Astrocyte of the cerebellum (primary cell): Measurements from ENCODE around the gene PPM1A.

ENCODE experiments used
- DNase-seq: peaks from one replicate; pipeline ENCODE4 v3.0.0-alpha.2; 2011; ENCODE audit warnings: low read depth
- H3K4me3 ChIP-seq: 2 replicates; pipeline ENCODE4 v1.5.1; 2011; ENCODE audit warnings: mild to moderate bottlenecking, low read depth, low read length, moderate library complexity
- in situ Hi-C: cut with HindIII; loops from 2 replicates; pipeline ENCODE4 v1.10.0; 2017; ENCODE audit warnings: low sequenced_read_pairs
- TF ChIP-seq, protein P1 (sequence below): IDR thresholded peaks from 2 replicates; pipeline ENCODE4 v1.5.1; 2012; ENCODE audit warnings: low read length, low read depth, moderate library complexity, mild to moderate bottlenecking; ENCODE audit errors: missing control alignments

PPM1A gene

DNA sequence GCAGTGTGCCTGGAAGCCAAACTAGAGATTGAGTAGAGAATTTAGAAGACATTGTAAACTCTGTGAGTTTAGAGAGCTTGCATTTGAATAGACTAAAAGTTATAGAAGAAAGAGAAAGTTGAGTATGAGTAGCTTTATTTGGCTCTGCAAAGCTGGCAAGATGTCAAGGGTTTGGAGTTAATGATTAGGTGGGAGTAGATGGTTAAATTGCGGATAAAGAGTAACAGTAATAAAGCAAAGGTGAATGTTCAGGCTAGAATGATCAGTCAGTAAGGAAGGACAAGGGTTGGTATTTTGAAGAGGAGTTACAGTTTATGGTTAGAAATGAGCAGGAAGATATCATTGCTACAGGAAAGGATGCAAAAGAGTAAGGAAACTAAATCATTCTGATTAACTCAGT is 5.2 kb downstream of the PPM1A start:
- in situ Hi-C loops = no loop called here
- TF ChIP-seq, protein P1, sequence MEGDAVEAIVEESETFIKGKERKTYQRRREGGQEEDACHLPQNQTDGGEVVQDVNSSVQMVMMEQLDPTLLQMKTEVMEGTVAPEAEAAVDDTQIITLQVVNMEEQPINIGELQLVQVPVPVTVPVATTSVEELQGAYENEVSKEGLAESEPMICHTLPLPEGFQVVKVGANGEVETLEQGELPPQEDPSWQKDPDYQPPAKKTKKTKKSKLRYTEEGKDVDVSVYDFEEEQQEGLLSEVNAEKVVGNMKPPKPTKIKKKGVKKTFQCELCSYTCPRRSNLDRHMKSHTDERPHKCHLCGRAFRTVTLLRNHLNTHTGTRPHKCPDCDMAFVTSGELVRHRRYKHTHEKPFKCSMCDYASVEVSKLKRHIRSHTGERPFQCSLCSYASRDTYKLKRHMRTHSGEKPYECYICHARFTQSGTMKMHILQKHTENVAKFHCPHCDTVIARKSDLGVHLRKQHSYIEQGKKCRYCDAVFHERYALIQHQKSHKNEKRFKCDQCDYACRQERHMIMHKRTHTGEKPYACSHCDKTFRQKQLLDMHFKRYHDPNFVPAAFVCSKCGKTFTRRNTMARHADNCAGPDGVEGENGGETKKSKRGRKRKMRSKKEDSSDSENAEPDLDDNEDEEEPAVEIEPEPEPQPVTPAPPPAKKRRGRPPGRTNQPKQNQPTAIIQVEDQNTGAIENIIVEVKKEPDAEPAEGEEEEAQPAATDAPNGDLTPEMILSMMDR = no peak
- H3K4me3 ChIP-seq = no peak overlapping the region
- DNase-seq = no peak

DNA sequence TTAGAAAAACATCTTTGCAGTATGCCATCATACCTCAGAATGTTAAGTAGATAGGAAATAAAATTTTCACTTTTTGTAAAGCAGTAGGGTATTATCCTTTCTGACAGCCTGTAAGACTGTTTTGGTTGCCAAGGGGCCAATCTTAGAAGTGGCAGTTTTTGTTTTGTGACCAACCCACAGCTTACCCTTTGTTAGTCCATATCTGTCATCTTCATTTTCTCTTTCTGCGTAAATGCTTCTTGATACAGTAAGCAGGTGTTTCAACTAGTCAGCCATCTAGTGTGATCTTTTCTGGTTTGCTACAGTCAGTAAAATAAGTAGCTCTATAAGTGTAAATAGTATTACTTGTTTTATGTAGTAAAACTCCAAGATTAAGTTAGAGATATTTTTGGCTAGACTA is 8.8 kb downstream of the PPM1A start:
- no peak overlapping the region for H3K4me3 ChIP-seq
- in situ Hi-C loops = no loop called here
- TF ChIP-seq, protein P1 = no peak
- DNase-seq = no peak

DNA sequence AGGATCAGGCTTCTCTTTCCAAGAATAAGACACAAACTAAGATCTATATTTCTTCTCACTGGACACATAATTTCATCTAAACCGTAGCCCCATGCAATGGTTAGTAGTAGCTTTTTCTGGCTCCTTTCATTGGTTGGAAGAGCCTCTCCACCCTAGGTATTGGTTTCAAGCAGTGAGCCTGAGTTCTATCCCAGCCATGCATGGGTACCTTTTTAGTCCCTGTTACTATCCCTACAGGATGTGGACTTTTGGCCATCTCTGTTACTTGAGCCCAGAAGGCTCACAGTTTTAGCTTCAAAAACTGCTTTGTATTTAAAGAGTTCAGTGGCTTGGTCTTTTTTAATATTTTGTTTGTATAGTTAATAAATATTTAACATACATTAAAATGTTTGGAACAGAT is 16.1 kb downstream of the PPM1A start:
- in situ Hi-C loops = no loop called here
- no peak overlapping the region for H3K4me3 ChIP-seq
- DNase-seq = no peak
- TF ChIP-seq, protein P1 = no peak

DNA sequence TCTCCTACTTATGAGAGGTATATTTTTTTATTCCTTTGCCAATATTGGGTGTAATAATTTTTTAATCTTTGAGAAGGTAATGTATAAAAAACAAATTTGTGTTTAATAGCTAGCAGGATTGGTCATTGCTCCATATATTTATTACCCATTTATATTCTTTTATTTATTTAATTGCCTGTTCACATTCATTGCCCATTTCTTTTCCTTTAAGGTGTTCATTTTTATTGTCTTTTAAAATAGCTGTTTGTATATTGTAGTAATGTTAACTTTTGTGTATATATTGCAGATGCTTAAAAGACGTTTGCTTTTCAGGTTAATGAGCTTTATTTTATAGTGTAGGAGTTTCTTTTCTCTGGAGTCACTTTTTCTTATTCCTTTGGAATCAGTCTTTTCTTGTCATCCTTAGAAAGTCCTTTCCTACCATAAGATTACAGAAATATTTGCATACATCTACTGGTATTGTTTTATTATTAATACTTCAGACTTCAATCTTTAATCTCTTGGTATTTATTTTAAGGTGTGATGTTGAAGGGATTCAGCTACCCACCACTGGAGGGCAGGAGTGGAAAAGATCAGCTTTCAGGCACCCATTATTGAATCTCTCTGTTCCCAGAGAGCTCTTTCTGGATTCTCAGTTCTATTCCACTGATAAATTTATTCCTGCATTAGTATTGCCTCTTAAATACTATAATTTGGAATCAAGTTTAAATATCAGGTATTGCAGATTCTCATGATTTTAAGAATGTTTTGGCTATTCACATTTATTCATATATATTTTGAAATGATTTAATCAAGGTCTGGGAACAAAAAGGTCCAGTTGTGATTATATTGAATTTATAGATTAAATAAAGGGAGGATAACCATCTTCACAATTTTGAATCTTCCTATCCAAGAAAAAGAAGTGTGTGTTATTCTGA is 17.3 kb downstream of the PPM1A start:
- in situ Hi-C loops = no loop called here
- H3K4me3 ChIP-seq = no peak overlapping the region

DNA sequence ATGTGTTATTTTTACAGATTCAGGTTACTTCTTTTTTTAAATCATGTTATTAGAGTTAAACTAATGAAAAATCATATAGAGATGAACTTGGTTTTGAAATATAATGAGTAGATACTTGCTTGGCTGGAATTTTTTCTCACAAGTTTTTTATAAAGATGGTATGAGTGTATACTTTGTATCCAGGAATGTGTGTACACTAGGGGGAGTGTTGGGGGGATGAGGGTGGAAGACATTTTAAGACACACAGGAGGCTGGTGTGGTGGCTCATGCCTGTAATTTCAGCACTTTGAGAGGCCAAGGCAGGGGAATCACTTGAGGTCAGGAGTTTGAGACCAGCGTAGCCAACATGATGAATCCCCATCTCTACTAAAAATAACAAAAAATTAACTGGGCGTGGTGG is 23.2 kb downstream of the PPM1A start:
- in situ Hi-C loops = no loop called here
- TF ChIP-seq, protein P1 = no peak
- H3K4me3 ChIP-seq = no peak overlapping the region
- DNase-seq = no peak

More for the DNA sequence above, 17.3 kb downstream of the PPM1A start:
- DNase-seq = no peak
- TF ChIP-seq, protein P1 = peak; percentile 33

DNA sequence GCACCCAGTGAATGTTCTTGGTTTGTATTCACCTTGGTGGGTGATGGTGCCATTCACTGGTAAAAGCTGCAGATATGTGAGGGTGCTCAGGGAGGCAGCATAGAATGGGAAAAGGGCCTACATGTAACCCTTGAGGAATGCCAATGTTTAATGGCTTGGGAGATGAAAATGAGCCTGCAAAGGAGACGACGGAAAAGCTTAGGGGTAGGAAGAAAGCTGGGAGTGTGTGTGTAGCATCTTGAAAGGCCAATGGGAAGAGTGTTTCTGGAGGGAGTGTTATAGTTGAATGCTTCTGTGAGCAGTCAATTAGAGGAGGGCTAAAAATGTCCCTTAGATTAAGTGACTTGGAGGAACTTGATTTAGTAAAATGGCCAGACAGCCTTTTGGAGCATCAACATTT is 24.9 kb downstream of the PPM1A start:
- H3K4me3 ChIP-seq = no peak overlapping the region
- TF ChIP-seq, protein P1 = no peak
- in situ Hi-C loops = no loop called here
- DNase-seq = no peak
